HuH-7 (cell line): ENCODE measurements around the gene SLC43A3.

Experiments
- DNase-seq: peaks from one replicate; pipeline ENCODE4 v3.0.0; 2011; ENCODE audit warnings: low spot score

The SLC43A3 gene

DNA sequence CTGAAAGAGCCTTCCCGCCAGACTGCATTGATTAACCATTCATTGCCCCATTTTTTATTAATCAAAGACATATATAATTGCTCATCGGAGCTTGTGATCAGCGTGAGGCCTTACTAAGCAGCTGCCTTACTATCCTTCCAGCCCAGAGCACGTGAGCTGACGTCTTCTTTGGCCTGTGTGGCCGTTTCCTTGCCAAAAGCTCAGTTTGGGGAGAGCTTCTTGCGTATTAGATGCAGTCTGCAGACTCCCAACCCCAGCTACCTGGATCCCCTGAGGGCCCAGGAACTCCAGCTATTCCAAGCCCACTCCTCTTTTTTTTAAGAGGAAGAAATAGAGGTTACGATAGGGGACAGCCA is 784 bp upstream of the SLC43A3 start:
- no peak for DNase-seq

DNA sequence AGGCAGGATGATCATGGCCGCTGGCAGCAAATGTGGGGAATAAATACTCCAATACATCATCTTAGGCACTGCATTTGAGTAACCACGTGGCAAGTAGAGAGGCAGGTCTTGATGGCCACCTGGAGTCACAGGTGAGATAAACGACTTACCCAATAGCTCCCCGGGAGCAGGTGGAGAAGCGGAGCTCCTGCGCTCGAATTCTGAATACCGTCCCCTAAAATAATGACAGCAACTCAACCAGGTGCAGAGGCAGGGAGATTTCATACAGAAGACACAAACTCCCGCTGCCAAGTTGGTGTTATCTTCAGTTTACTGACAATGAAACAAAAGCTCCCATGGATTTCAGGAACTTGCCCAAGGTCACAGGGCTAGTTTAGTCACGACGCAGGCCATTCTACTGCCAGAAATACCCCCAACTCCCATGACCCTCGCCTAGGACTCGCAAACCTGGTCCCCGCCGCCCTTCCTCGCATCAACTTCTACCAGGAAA is 437 bp downstream of the SLC43A3 start:
- DNase-seq, result no peak

DNA sequence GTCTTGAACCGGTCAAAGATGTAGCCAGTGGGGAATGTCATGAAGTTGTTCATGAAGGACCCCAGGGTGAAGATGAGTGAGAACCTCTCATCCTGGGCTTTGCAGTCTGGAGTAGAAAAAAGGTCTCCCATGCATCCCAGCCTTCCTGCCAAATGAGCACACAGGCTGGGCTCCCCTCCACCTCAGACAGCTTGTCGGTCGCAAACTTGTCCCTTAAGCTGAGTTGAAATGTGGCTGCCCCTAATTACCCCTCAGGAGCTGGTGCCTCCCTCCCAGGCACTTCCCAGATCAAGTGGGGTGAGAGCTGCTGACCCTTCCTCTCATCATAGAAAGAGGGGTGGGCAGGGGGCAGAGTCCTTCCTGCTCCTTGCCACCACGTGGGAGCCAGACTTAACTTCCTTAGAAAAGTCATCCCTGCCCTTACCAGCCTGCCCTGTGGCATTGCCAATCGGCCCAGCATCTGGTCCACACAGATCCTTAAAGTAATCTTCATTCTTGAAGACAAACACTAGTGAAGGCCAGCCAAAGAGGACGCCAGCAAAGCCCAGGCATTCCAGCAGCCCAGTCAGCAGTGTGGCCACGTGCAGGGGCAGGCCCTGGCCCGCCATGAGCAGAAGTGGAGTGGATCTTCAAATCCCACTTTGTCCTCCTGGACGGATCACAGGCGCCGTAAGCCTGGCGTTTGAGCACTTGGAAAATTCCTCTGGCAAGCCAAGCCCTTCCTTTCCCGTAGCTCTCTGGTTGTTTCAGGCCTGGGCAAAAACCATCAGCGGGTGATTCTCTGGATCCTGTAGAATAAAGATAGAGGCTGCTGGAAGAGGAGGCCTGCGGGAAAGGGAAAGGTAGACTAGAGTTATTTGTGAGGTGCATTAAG is 1.1 kb downstream of the SLC43A3 start:
- DNase-seq, result no peak

DNA sequence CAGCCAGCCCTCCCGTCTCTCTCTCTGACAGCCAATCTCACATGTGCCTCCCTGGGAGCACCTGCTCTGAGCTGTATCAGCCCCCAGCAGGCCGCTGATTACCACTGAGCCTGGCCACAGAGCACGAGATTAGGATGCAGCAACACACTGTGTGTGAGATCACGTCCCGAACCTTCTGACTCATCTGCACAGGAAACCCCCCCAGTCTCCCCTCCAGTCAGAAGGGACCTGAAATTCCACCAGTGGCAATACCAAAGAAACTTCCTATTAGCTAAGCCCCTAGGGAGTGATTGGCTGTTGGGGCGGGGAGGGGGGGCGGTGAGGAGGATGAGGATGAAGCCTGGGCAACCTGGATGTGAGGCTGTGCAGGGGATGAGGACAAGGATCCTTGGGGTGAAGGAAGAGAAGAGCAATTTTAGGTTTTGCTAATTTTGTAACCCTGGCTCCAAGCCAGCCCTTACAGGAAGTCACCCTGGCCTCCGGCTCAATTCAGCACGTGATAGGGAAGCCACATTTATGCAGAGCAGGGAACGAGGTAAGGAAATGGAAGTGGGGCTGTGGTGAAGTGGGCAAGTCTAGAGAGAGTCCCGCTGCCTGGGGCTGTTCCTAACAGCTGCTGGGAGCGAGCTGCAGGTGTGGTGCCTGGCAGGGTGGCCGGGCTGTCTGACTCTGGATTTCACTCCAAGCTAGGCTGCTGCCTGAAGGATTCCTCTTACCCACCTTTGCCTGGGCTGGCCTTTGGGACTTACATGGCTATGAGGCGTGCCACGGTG is 1.9 kb downstream of the SLC43A3 start:
- DNase-seq, result no peak

DNA sequence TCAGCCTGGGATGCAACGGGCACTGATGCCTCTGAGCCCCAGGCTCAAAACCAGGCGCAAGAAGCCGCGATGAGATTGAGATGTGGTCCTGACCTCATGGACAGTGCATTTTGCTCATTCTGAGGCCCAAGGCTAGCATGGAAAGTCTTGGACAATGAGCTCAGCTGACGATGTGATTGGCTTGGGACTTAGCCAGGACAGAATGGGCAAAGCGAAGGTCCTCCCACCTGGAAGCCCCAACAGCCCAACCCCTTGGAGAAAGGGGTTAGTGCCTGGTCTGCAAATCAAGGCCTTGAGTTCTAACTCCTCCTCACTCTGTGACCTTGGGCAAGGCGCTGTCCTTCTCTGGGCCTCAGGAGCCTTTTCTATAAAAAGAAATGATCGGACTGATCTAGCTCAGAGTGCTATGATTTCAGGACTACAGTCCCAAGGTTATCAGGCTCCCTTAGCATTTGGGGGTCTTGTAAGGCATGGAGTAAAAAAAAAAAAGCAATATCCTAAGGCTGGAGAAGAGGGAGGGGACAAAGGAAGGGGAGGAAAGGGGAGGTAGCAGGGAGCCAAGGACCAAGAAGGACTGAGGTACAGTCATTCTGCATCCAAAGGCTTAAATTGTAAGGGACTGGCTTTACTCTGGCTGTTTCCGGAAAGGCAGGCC is 2.7 kb downstream of the SLC43A3 start:
- DNase-seq, result no peak

DNA sequence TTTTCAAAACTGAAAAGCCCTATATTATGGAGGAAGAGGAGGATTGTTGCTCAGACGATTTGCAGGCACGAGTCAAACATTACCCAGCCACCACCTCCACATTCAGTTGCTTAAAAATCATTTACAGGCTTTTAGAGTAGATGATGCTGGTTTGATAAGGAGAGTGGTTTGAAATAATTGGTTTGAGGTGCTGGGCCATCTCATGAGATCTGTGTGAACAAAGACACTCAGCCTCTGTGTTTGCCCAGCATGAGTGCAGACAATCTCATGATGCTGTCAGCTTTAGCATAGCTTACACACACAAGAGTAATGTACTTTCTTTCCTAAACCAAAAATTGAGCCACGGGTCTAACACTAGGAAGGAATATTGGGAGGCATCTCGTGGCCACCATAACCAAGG is 4.3 kb downstream of the SLC43A3 start:
- no peak for DNase-seq

DNA sequence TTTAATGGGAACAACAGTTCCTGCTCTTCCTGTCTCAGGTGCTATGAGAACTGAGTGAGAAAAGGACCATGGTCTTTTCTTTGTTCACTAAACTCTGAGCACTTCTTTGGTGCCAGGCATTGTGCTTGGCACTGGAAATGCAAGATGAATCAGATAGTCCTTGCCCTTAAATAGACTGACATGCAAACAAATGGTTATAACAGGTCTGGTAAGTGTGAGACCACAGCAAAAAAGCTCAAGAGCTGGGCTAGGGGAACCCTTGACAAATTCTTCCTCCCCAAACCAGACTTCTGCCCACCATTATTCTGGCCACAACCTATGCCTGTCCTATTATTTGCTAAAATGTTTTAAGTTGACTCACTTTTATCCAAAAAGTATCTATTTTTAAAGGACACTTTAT is 5.1 kb downstream of the SLC43A3 start:
- no peak for DNase-seq

DNA sequence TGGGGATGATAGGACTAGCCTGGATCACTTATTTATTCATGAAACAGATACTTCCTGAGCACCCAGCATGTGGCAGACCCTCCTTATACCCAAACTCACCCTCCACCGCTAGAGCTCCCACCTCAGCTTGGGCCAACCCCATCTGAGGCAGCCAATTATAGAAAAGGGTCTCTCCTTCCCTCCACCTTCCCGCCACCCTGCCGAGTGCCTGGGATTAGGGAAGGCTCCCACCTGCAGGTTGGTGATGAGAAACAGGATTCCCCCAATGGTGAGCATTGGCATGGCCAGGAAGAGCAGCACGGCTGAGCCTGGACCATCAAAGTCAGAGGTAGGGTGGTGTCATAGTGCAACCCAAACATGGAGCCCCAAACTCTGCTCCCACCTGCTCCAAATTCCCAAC is 5.9 kb downstream of the SLC43A3 start:
- DNase-seq, result no peak

DNA sequence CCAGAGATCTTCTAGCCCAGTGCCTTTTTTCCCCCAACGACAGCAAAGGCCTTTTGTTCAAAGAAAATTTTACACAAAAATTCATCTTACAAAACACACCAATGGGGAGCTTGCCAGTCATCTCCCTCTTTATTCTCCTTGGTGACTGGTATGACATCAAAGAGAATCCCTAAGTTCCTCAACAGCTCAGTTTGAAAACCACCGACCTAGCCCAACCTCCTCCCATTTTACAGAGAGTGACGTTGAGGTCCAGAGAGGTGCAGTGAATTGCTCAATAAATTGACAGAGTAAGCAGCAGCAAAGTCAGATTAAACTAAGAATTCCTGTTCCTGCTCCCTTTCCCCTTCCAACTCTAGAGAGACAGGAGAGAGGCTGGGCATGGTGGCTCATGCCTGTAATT is 7.8 kb downstream of the SLC43A3 start:
- DNase-seq, result no peak

DNA sequence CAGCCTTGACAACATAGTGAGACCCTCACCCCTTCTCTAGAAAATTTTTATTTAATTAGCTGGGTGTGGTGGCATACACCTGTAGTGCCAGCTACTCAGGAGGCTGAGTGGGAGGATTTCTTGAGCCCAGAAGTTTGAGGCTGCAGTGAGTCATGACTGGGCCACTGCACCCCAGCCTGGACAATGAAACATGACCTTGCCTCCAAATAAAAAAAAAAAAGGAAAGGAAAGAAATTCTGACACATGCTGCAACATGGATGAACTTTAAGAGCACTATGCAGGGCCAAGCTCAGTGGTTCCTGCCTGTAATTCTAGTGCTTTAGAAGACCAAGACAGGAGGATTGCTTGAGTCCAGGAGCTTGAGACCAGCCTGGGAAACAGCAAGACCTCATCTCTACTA is 8.8 kb downstream of the SLC43A3 start:
- no peak for DNase-seq

DNA sequence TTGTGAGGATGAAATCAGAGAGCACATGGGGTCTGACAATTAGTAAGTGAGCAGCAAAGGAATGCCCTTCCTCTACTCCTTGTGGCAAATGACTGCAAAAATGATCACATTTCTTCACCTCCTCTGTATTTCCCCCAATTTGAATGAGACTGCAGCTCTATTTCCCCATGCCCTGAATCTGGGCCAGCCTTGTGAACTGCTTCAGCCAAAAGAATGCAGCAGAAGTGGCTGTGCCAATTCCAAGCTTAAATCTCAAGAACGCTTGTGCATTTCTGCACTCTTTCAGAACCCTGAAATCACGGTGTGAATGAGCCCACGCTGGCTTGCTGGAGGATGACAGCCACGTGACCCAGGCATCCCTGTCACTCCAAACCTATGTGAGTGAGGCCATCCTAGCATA is 9.9 kb downstream of the SLC43A3 start:
- DNase-seq, result no peak

DNA sequence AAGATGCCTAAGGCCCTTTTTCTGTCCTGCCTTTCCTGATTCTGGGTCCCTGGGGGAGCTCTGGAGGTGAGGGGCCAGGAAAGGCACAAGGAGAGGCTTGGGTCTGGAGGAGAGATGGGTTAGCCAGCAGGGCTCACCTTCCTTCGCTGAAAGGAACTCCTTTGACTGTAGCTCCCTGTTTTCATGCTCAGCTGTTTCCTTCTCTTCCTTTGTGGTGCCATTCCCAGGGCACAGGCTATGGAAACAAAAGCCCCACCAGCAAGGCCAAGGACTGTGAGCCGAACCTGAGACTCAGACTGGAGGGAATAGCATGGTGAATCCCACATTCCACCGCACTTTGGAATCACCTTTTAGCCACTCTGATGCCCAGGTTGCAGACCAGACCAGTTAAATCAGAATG is 10.5 kb downstream of the SLC43A3 start:
- no peak for DNase-seq

DNA sequence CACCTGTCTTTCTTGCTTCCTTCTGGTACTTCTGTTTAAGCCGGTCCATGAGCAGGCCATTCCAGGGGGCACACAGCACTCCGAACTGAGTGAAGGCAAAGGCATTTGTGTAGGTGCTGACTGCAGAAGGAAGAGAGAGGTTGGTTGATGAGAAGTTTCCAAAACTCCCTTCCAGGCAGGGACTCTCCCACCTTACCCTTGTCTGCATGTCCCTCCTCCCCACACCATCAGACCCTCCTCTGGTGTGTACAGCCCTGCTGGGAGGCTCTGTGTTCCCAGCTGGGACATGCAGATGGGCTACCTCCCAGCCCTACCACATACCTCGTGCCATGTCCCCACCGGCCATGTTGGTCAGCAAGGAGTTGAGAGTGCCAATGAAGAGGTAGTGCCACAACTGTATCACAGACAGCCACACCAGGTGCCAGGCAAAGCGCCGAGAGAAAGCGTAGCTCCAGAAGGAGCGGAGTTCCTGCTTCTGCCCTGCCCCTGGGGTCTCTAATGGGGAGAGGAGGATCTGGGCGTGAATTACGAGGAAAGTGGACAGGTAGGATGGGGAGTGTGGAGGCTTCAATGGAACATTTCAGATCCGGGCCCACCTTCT is 12.2 kb downstream of the SLC43A3 start:
- no peak for DNase-seq

DNA sequence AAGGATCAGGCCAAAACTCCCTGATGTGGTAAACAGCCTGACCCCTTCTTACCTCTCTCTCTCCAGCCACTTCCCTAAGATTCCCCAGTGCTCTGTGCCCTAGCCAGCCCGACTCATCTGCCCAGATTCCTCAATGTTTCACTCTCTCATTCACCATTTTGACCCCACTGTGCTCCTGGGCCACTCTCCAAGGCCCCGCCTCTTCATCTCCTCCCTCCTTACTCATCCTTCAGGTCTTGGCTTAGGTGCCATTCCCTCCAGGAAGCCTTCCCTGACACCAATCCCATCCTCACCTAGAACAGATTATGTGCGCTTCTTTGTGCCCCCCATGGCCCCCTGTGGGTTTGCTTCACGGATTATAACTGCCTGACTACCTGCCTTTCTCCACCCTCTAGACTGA is 13.2 kb downstream of the SLC43A3 start:
- DNase-seq, result no peak

DNA sequence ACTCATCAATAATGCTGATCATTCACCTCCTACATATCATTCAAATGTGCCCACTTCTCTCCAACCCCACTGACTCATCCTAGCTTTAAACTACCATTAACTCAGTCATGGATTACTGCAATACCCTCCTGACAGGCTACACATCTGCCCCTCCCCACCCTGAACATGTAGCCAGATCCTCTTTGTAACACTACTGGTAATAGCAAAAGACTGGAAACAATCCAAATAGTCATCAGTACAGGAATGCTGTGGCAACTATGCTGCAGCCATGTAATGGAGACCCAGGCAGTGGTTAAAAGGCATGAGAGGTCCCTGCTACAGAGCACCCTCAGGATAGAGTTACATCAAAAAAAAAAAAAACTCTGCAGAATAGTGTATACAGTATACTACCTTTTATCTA is 16.6 kb downstream of the SLC43A3 start:
- DNase-seq, result no peak

DNA sequence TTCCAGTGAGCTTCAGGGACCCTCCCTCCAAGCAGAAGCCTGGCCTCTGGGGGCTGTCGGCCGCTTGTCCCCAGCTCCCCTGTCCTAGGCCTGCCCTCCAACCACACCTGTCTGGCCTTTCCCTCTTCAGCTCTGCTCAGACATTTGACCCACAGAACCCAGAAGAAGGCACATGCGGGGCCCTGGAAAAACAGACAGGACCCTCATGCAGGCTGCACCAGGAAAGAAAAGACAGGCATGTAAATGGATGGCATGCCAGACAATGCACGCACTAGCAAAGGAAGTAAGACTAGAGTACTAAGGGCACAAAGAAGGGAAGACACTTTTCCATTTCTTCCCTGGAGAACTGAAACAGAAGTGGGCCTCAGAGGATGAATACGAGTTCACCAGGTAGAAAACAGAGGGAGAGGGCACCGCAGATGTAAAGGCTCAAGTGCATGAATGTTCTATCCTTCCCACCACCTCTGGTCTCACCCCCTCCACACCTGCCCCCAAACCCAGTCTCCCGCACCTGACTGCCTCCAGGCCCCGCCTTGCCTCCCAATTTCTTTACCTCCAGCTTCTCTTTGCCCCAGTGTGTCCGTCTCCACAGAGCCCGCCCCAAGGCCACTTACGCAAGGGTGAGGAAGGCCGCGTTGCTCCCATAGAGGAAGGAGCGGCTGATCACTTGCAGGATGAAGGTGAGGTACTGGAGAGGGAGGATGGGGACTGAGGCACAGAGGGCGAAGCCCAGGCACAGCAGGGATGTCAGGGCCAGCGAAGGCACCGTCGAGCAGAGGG is 17.4 kb downstream of the SLC43A3 start:
- DNase-seq, result no peak

DNA sequence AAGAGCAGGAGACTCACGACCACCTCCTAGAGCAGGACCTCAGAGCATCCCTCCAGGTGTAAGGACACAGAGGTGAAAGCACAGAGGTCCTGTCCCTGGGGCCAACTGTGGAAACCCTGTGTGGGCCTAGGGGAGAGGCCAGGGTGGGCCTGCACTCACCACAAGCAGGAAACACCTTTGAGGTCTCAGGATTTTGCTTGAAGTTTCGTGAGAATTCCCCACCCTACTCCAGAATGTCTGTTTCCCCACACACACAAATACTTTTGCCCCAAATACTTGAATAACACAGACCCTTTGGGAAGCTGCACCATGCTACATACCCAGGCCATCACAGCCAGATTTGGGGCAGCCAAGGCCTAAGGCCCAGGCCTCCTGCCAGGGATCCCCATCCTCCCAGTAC is 18.1 kb downstream of the SLC43A3 start:
- no peak for DNase-seq

DNA sequence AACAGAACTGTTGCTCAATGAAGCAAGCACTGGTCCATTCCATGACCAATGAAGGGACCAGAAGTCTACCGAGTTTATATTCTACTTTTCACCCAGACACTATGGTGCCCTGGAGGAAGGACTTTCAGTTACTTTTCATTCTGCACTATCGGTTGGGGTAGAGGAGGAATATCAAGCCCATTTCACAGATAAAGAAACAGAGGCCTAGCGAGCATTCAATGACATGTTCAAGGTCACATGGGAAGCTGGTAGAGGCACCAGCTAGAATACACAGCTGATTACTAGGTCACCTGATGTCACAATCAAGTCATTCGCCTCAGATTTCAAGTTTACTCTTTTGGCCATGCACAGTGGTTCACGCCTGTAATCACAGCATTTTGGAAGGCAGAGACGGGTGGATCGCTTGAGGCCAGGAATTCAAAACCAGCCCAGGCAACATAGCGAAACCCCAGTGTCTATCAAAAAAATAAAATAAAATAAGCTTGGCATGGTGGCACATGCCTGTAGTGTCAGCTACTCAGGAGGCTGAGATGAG is 18.9 kb downstream of the SLC43A3 start:
- DNase-seq, result no peak

DNA sequence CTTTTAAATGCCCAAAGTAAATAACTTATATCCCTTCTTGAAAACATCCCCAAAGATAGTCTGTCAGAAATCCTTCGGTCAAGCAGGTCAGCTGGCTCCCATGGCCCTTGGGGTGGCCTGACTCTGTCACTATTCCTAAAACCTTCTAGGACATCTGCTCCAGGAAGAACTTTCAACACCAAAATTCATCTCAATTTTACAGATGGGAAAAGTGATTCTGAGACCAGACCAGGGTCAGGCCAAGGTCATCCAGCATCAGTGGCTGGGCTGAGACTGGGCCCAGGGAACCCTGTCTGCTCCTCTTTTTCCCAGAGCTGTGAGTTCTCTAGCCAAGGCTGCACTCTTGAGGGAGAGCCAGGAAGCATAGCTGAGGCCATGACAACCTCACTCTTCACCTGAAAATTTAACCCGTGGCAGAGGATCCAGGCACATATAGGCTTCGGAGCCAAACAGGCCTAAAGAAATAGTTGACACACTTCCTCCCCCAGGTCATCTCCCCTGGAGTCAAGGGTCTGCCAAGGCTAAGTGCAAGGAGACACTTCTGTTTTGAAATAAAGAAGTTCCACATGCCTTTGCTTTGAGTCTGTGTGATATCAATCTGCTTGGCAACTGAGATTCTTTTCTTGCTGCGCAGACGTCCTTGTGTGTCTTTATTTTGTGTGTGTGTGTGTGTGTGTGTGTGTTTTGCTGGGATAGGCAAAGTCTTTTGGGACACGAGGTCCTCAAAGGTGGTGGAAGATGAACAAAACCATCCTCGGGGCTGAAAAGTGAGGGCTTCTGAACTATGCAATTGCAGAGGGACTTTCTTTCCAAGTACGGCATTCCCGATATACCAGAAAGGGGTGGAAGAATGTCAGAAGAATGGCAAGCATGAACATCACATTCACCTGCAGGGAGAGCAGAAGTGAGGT is 19.7 kb downstream of the SLC43A3 start:
- DNase-seq, result no peak

DNA sequence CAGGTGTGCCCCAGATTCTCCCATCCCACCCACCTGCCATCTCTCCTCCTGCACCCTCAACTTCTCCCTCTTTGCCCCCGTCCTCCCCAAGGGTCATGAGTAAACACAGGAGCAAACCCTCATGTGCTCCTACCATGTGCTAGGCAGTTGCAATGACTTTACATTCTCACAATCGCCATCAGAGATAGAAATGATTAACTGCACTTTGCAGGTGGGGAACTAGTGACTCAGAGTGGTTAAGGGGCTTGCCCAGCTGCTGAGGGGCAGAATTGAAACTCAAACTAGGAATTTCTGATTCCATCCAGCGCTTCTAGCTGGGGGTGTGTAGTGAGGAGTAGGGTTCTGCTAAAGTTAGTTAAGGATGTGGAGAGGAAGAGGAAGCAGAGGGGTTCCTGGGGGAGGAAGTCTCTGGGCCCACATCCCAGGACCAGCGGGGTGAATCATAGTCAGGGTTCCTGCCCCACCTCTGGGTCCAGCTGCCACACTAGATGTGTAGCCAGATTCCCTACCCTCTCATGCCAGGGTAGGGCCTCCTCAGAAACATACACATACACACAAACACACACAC is 20.5 kb downstream of the SLC43A3 start:
- no peak for DNase-seq
